SW 1271 (cell line): ENCODE data around the gene GADL1.

Experiments used
- DNase-seq, 2 experiments: peaks; one replicate each; lab custom pipeline; 2025; lab: John Stamatoyannopoulos, UW

GADL1 gene

GRCh38 chr3:30723211-30723610 is 171.2 kb downstream of the GADL1 start:
- no peak for DNase-seq

- no peak for DNase-seq
These were observed 173.2 kb downstream of the GADL1 start for GRCh38 chr3:30721314-30721634.

GRCh38 chr3:30720586-30721313 is 173.7 kb downstream of the GADL1 start:
- peak; percentile 60 to 97 for DNase-seq

- DNase-seq, result no peak
These were observed 174.9 kb downstream of the GADL1 start for GRCh38 chr3:30719536-30719935.

GRCh38 chr3:30713885-30714503 is 180.5 kb downstream of the GADL1 start:
- no peak for DNase-seq

- no peak for DNase-seq
These were observed 181.5 kb downstream of the GADL1 start for GRCh38 chr3:30712991-30713390.

GRCh38 chr3:30711867-30712266 is 182.6 kb downstream of the GADL1 start:
- no peak for DNase-seq

- no peak for DNase-seq
These were observed 183.3 kb downstream of the GADL1 start for GRCh38 chr3:30711151-30711550.

- no peak for DNase-seq
These were observed 184.4 kb downstream of the GADL1 start for GRCh38 chr3:30710017-30710416.

- DNase-seq, result no peak
These were observed 186.0 kb downstream of the GADL1 start for GRCh38 chr3:30708472-30708871.

GRCh38 chr3:30707825-30708224 is 186.6 kb downstream of the GADL1 start:
- no peak for DNase-seq

GRCh38 chr3:30704931-30705890 is 189.2 kb downstream of the GADL1 start:
- no peak for DNase-seq

- DNase-seq, result no peak
These were observed 191.5 kb downstream of the GADL1 start for GRCh38 chr3:30702828-30703397.

- no peak for DNase-seq
These were observed 192.2 kb downstream of the GADL1 start for GRCh38 chr3:30702038-30702827.

- no peak for DNase-seq
These were observed 193.6 kb downstream of the GADL1 start for GRCh38 chr3:30700702-30701321.

GRCh38 chr3:30699927-30700326 is 194.5 kb downstream of the GADL1 start:
- DNase-seq, result no peak

GRCh38 chr3:30698549-30698948 is 195.9 kb downstream of the GADL1 start:
- no peak for DNase-seq

- DNase-seq, result no peak
These were observed 197.6 kb downstream of the GADL1 start for GRCh38 chr3:30696896-30697295.

- DNase-seq, result no peak
These were observed 198.1 kb downstream of the GADL1 start for GRCh38 chr3:30696403-30696819.

- no peak for DNase-seq
These were observed 199.0 kb downstream of the GADL1 start for GRCh38 chr3:30695302-30696061.
